Activated CD4-positive, alpha-beta T cell treated with anti-CD3 and anti-CD28 coated beads for 1 hour (primary cell): ENCODE results near the gene GSC.
"Not testable (repeated sequence)": the region's sequence is repeated elsewhere in the genome, so short reads cannot be mapped to it uniquely, and the experiment has no call there.

ENCODE experiments used
- DNase-seq: peaks from one replicate; pipeline ENCODE4 v3.0.0-alpha.2; 2020

Gene GSC

GRCh38 chr14:94771158-94771905 is 1.4 kb upstream of the GSC start:
- DNase-seq, result no peak

GRCh38 chr14:94770815-94771157 is 873 bp upstream of the GSC start:
- DNase-seq, result no peak

- no peak for DNase-seq
These were observed 387 bp upstream of the GSC start for GRCh38 chr14:94770251-94770749.

GRCh38 chr14:94768521-94769390 is 1.2 kb downstream of the GSC start:
- no peak for DNase-seq

- DNase-seq, result no peak
These were observed 1.8 kb downstream of the GSC start for GRCh38 chr14:94768141-94768520.

- no peak for DNase-seq
These were observed 2.5 kb downstream of the GSC start for GRCh38 chr14:94767321-94767878.

GRCh38 chr14:94764573-94764972 is 5.3 kb downstream of the GSC start:
- no peak for DNase-seq

- DNase-seq, result no peak
These were observed 7.5 kb downstream of the GSC start for GRCh38 chr14:94762431-94762830.

GRCh38 chr14:94761997-94762377 is 7.9 kb downstream of the GSC start:
- no peak for DNase-seq

GRCh38 chr14:94761348-94761996 is 8.4 kb downstream of the GSC start:
- no peak for DNase-seq

GRCh38 chr14:94756310-94756882 is 13.5 kb downstream of the GSC start:
- no peak for DNase-seq

GRCh38 chr14:94754391-94754942 is 15.4 kb downstream of the GSC start:
- no peak for DNase-seq

GRCh38 chr14:94752591-94753436 is 17.1 kb downstream of the GSC start:
- no peak for DNase-seq

GRCh38 chr14:94751956-94752355 is 18.0 kb downstream of the GSC start:
- DNase-seq, result no peak

- no peak for DNase-seq
These were observed 18.6 kb downstream of the GSC start for GRCh38 chr14:94751321-94751720.

GRCh38 chr14:94750371-94750770 is 19.5 kb downstream of the GSC start:
- no peak for DNase-seq

- no peak for DNase-seq
These were observed 21.1 kb downstream of the GSC start for GRCh38 chr14:94748667-94749347.

GRCh38 chr14:94747739-94748138 is 22.2 kb downstream of the GSC start:
- DNase-seq, result no peak

GRCh38 chr14:94747153-94747552 is 22.8 kb downstream of the GSC start:
- not testable (repeated sequence) for DNase-seq

GRCh38 chr14:94746131-94746530 is 23.8 kb downstream of the GSC start:
- DNase-seq, result no peak

- DNase-seq, result no peak
These were observed 31.2 kb downstream of the GSC start for GRCh38 chr14:94738751-94739150.
